IMR-90 (cell line): Measurements from ENCODE around the gene BRIP1. TPM values are rescaled to one million over a fixed set of nuclear protein-coding genes. Genes with fewer than 3 reads are reported as not detected.

ENCODE experiments used
- ATAC-seq: fragments of 200-7000 bp; cut with Tn5 transposase; 2 replicates; pipeline ENCODE4 v1.9.1; 2020; ENCODE audit warnings: low read depth, mild to moderate bottlenecking, moderate library complexity
- BruUV-seq: library from RNA; stranded (reverse); fragments of 400-500 nt; replicated peaks from 2 replicates; lab custom pipeline; 2021; lab: Mats Ljungman, UMichigan
- CTCF ChIA-PET: fragments of 300-600 bp; formaldehyde crosslinking; extraction: SDS; loops from one replicate; lab custom pipeline; 2021; ENCODE audit warnings: antibody characterized with exemption; lab: Yijun Ruan, JAX
- POLR2A ChIA-PET: fragments of 300-600 bp; sonication (Branson Sonifier 250); formaldehyde crosslinking; loops from one replicate; lab custom pipeline; 2022; ENCODE audit warnings: antibody characterized with exemption; ENCODE audit not compliant: unreplicated experiment; lab: Charles Lee
- DNase-seq: peaks from one replicate; pipeline ENCODE4 v3.0.0; 2013
- H2AFZ ChIP-seq: replicated peaks from 2 replicates; pipeline ENCODE3; 2013; ENCODE audit warnings: low read length, mild to moderate bottlenecking; ENCODE audit not compliant: poor library complexity
- H2AK5ac ChIP-seq: 2 replicates; pipeline ENCODE4 v1.6.1; 2013; ENCODE audit warnings: low read depth, low read length, inconsistent platforms
- H2AK9ac ChIP-seq: replicated peaks from 2 replicates; pipeline ENCODE3; 2013; ENCODE audit warnings: mild to moderate bottlenecking, low read depth, low read length, moderate library complexity; ENCODE audit not compliant: poor library complexity
- H2BK120ac ChIP-seq: 2 replicates; pipeline ENCODE4 v1.6.1; 2013; ENCODE audit warnings: low read depth, low read length, inconsistent platforms
- H2BK15ac ChIP-seq: 3 replicates; pipeline ENCODE4 v1.6.1; 2013; ENCODE audit warnings: low read depth, low read length, inconsistent platforms
- H2BK20ac ChIP-seq: 2 replicates; pipeline ENCODE4 v1.6.1; 2013; ENCODE audit warnings: low read depth, mild to moderate bottlenecking, inconsistent platforms, low read length, moderate library complexity
- H2BK5ac ChIP-seq: 2 replicates; pipeline ENCODE4 v1.6.1; 2013; ENCODE audit warnings: mild to moderate bottlenecking, low read depth, low read length, inconsistent platforms; ENCODE audit not compliant: poor library complexity, severe bottlenecking
- H3K14ac ChIP-seq: replicated peaks from 2 replicates; pipeline ENCODE4 v1.6.1; 2013; ENCODE audit warnings: low read depth, low read length, inconsistent platforms
- H3K18ac ChIP-seq: 2 replicates; pipeline ENCODE4 v1.6.1; 2013; ENCODE audit warnings: low read depth, low read length, control low read depth
- H3K23ac ChIP-seq: 2 replicates; pipeline ENCODE4 v1.6.1; 2013; ENCODE audit warnings: low read depth, low read length, inconsistent platforms
- H3K27ac ChIP-seq: 2 replicates; pipeline ENCODE4 v1.5.1; 2013; ENCODE audit warnings: mild to moderate bottlenecking, control low read depth, low read length; ENCODE audit not compliant: insufficient read depth
- H3K27me3 ChIP-seq: 2 replicates; pipeline ENCODE4 v1.6.1; 2013; ENCODE audit warnings: low read length; ENCODE audit not compliant: control insufficient read depth, insufficient read depth
- H3K36me3 ChIP-seq: 2 replicates; pipeline ENCODE4 v1.6.1; 2013; ENCODE audit warnings: low read length, mixed read lengths; ENCODE audit not compliant: control insufficient read depth, insufficient read depth
- H3K4ac ChIP-seq: 2 replicates; pipeline ENCODE4 v1.6.1; 2013; ENCODE audit warnings: low read depth, low read length, inconsistent platforms
- H3K4me1 ChIP-seq: 2 replicates; pipeline ENCODE4 v1.6.1; 2013; ENCODE audit warnings: low read length, mixed read lengths; ENCODE audit not compliant: control insufficient read depth, insufficient read depth
- H3K4me2 ChIP-seq: 2 replicates; pipeline ENCODE4 v1.6.1; 2013; ENCODE audit warnings: low read depth, mild to moderate bottlenecking, control low read depth, low read length, moderate library complexity
- H3K4me3 ChIP-seq: 2 replicates; pipeline ENCODE4 v1.5.1; 2013; ENCODE audit warnings: low read depth, mild to moderate bottlenecking, control low read depth, low read length, moderate library complexity; ENCODE audit not compliant: insufficient read depth
- H3K56ac ChIP-seq: 2 replicates; pipeline ENCODE4 v1.6.1; 2013; ENCODE audit warnings: low read length, inconsistent platforms; ENCODE audit not compliant: insufficient read depth; ENCODE audit errors: extremely low read depth
- H3K79me1 ChIP-seq, 2 experiments: 2 replicates each; pipeline ENCODE4 v1.6.1; 2013; ENCODE audit warnings: low read length in 2 of 2, inconsistent platforms in 1 of 2, low read depth in 1 of 2
- H3K9ac ChIP-seq: 2 replicates; pipeline ENCODE4 v1.6.1; 2013; ENCODE audit warnings: low read depth, low read length, control low read depth
- H3K9me1 ChIP-seq: 2 replicates; pipeline ENCODE4 v1.6.1; 2013; ENCODE audit warnings: low read length, inconsistent platforms; ENCODE audit not compliant: insufficient read depth
- H3K9me3 ChIP-seq: 2 replicates; pipeline ENCODE4 v1.6.1; 2013; ENCODE audit warnings: low read length; ENCODE audit not compliant: control insufficient read depth, insufficient read depth
- H4K20me1 ChIP-seq: 2 replicates; pipeline ENCODE4 v1.6.1; 2013; ENCODE audit warnings: low read length, inconsistent platforms; ENCODE audit not compliant: insufficient read depth
- H4K5ac ChIP-seq: 2 replicates; pipeline ENCODE4 v1.6.1; 2013; ENCODE audit warnings: mild to moderate bottlenecking, low read depth, low read length, control low read depth
- H4K8ac ChIP-seq, 2 experiments: 2 replicates each; pipeline ENCODE4 v1.6.1; 2013; ENCODE audit warnings: low read depth in 2 of 2, low read length in 2 of 2, control low read depth in 1 of 2, inconsistent platforms in 1 of 2
- H4K91ac ChIP-seq: 2 replicates; pipeline ENCODE4 v1.6.1; 2013; ENCODE audit warnings: low read depth, low read length, inconsistent platforms; ENCODE audit not compliant: insufficient read depth
- FOS ChIP-seq: fragments of 150-350 bp; IDR thresholded peaks from 2 replicates; pipeline ENCODE4 v1.6.1; 2016; ENCODE audit warnings: low read depth, low read length
- MAZ ChIP-seq: IDR thresholded peaks from 2 replicates; pipeline ENCODE4 v1.6.1; 2012; ENCODE audit warnings: low read depth, mild to moderate bottlenecking, low read length, improper control_type of control experiment, moderate library complexity, borderline replicate concordance
- RCOR1 ChIP-seq: IDR thresholded peaks from 2 replicates; pipeline ENCODE4 v1.6.1; 2012; ENCODE audit warnings: mild to moderate bottlenecking, low read length, improper control_type of control experiment; ENCODE audit not compliant: insufficient replicate concordance
- RFX5 ChIP-seq: IDR thresholded peaks from 2 replicates; pipeline ENCODE4 v1.8.0; 2012; ENCODE audit warnings: low read depth, mild to moderate bottlenecking, low read length, moderate library complexity
- dilution Hi-C: fragments of 300-500 bp; cut with HindIII; formaldehyde crosslinking; loops from one replicate; pipeline ENCODE4 v1.14.3; 2018; ENCODE audit warnings: low sequenced_read_pairs; ENCODE audit not compliant: unreplicated experiment
- in situ Hi-C: fragments of 300-500 bp; cut with MboI; formaldehyde crosslinking; loops from 3 replicates; pipeline ENCODE4 v1.14.3; 2019; ENCODE audit warnings: low sequenced_read_pairs, inconsistent platforms, mixed read lengths
- intact Hi-C: fragments of 100-400 bp; cut with micrococcal nuclease; formaldehyde crosslinking; loops from 2 replicates; pipeline ENCODE4 v1.10.0; 2022
- polyA plus RNA-seq, 3 experiments: library from polyadenylated mRNA; depleted of rRNA; stranded (reverse); fragments of >200 nt; gene quantifications; 2 replicates each; pipeline ENCODE4 v1.2.3, GENCODE V29; 2012; ENCODE audit warnings: low replicate concordance in 1 of 3
- total RNA-seq: library from RNA; depleted of rRNA; stranded (reverse); fragments of >200 nt; gene quantifications from 2 replicates; pipeline ENCODE4 v1.2.3, GENCODE V29; 2012

The BRIP1 gene
- total and polyA plus RNA-seq, 2 of the 4 experiments (the other 2 are of a cell fraction), result 6.1 to 19.7 TPM

DNA sequence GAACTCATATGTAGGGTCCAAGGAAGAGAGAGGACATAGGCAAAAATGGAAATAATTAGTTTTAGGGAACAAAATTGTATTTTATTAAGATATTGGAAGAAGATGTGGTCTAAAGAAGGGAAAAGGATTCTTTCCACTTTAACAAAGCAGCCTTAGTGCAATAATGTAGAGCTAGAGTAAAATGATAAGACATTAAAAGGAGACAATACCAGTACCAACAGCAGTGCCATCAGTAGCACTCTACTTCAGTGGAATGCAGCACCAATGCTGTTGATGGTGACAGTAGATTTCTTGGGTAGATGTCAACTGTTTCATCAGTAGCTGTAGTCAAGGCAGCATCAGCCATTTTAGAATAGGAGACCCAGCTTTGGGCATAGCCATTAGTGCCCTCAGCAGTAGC, 124.3 kb downstream of the BRIP1 start:
- H3K79me1 ChIP-seq, result peaks cover 0 to 4% of the 10 kb centered on the region in 2 experiments; a peak in 3 of 4 replicates
- no peaks in the 10 kb centered on the region for H3K9me1 ChIP-seq
- H4K20me1 ChIP-seq, result no peaks in the 10 kb centered on the region
- H3K9ac ChIP-seq, result no peak overlapping the region
- no peak overlapping the region for H3K23ac ChIP-seq
- no TSS peak for BruUV-seq
- POLR2A ChIA-PET, result no interaction called here
- intact Hi-C loops (loop anchor here (5.0 kb wide), 1 partner anchor 38 kb away; no protein-coding TSS in a partner anchor), in situ Hi-C loops (no loop called here), dilution Hi-C loops (no loop called here)
- H3K4me1 ChIP-seq, result no peaks in the 10 kb centered on the region
- no peak for DNase-seq
- H2BK20ac ChIP-seq, result no peak overlapping the region
- no peak overlapping the region for H3K56ac ChIP-seq
- no peak for ATAC-seq
- CTCF ChIA-PET, result no interaction called here
- H3K36me3 ChIP-seq, result peaks cover 7% of the 10 kb centered on the region; the same call in 1 of the 2 replicates
- no peak overlapping the region for H3K14ac ChIP-seq
- no peak overlapping the region for H3K4ac ChIP-seq
- H3K4me3 ChIP-seq, result no peak overlapping the region
- H4K91ac ChIP-seq, result no peak overlapping the region
- H2BK5ac ChIP-seq, result no peak overlapping the region
- H2BK120ac ChIP-seq, result no peak overlapping the region
- no peak overlapping the region for H2AFZ ChIP-seq
- H4K8ac ChIP-seq, result no peak overlapping the region
- H3K27me3 ChIP-seq, result no peaks in the 10 kb centered on the region
- H3K9me3 ChIP-seq, result peaks cover 6% of the 10 kb centered on the region; the same call in 1 of the 2 replicates
- H3K27ac ChIP-seq, result no peak overlapping the region
- no peak overlapping the region for H2AK5ac ChIP-seq
- H4K5ac ChIP-seq, result no peak overlapping the region
- no peak overlapping the region for H2AK9ac ChIP-seq
- no peak overlapping the region for H2BK15ac ChIP-seq
- no peak overlapping the region for H3K4me2 ChIP-seq
- H3K18ac ChIP-seq, result no peak overlapping the region
- TF ChIP-seq MAZ (no peak), RCOR1 (no peak), FOS (no peak), RFX5 (no peak)
